GM21717 (cell line): ENCODE data around the gene EGLN3.
"Not testable (repeated sequence)": the region's sequence is repeated elsewhere in the genome, so short reads cannot be mapped to it uniquely, and the experiment has no call there.

Source experiments
- ATAC-seq: cut with Tn5 transposase; IDR thresholded peaks from one replicate; pipeline ENCODE4 v1.9.1; 2021; ENCODE audit warnings: mild to moderate bottlenecking, moderate library complexity; ENCODE audit not compliant: unreplicated experiment

EGLN3 gene

GRCh38 chr14:33938131-33938949, 12.5 kb downstream of the EGLN3 start:
- ATAC-seq = no peak

DNA sequence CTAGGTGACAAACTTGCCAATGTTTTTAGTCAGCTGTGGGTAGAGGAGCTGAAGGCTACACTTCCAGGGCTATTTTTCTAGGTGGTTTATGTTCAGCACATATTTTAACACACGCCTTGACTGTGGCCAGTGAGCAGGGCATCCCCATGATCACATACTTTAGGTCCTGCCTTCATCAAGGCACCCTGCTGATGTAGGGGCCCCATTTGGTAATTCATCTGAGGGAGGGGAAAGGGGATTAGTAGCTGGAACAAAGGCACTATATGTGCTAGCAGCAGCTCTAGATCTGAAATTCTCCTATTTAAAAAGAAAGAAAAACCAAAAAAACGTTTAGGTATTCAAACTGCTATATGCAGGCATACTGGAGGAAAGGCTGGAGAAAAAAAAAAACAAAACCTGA, 14.5 kb downstream of the EGLN3 start:
- ATAC-seq = no peak

DNA sequence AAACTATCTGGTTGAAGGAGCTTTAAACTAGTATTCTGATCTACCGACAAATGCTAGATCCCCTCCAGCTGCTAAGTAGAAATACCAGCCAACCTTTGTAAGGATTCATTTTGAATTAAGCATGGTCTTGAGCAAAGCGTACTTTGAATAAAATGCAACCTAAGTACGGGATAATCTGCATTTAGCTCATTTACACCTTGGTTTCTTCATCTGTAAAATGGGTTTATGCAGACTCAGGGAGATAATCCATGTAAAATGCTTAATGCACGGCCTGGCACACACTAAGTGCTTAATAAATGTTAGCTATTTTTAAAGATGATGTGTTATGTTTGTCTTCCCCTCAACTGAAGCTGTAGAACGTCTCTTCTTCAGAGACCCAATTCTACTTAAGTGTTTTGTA, 15.9 kb downstream of the EGLN3 start:
- ATAC-seq = no peak

- ATAC-seq = no peak
Observed at GRCh38 chr14:33934043-33934750, 16.7 kb downstream of the EGLN3 start.

DNA sequence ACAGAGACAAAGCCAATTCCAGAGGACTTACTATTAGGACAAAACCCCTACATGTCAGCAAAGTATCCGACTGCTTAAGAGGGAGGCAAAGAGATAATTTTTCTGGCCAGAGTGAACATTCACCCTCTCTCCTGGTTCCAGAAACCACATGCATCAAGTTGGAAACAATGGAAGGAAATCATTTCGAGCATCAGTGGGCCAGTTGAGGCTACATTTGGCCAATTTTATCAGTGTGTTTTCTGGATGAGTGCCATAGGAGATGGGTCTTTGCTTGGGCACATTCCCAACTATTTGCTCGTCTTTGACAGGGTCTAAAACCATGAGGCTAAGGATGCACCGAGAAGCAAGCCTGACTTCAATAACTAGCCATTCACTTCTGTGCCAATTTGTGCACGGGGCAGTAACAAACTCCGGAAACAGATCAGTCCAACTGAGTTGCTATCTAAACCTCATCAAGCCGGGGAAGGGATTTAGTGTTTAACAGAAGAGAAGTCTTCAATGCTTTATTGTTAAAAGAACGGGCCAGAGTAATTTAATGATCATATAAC, 17.4 kb downstream of the EGLN3 start:
- ATAC-seq = no peak

DNA sequence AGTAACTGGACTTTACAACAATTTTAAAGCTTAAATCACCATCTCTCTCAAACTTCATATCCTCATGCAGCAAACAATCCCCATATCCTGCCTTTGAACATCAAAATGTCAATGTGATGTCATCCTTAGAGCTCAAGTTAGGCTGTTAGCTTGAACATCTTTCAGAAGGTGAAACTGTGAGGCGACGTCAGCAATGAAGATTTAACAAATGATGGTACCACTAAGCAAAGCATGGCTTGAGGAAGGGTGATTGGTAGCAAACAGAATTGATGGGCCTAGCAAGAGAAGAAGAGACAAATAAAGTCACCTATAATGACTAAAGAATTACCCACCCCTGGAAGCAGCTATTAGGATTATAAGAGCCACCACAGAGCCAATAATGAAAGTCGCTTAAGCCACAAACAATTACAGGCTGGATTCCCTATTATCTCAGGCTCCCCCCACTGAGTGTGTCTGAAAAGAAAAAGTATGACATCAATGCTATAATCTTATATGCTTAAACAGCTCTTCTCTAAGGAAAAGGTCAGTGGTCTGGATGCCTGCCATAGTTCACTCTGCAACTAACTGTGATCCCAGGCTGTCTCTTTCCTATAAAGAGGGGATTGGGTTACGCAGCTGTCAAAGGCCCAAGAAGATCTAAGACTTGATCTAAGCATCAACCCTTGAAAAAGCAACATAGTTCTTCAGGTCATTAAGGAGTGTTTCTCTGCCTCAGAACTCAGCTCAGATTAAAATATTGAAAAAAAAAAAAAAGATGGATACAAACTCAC, 18.1 kb downstream of the EGLN3 start:
- no peak for ATAC-seq

GRCh38 chr14:33932033-33932432, 18.8 kb downstream of the EGLN3 start:
- ATAC-seq = no peak

- no peak for ATAC-seq
Observed at GRCh38 chr14:33931461-33931860, 19.4 kb downstream of the EGLN3 start.

DNA sequence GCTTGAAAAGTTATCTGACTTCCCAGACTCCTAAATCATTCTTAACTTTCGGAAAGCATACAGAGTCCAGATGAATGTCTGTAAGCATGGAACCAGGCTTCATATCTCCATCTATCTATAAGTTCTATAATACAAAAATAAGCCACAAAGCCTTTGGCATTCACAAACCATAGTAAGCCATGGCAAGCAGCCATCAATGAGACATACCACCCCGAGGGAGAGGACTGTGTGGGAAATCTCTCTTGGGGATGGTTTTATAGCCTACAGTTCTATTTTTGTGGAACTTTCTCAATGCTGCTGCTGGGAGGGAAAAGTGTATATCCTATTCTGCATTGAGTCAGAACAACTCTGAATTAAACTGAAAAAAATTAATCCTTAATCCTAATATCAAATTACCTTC, 20.4 kb downstream of the EGLN3 start:
- no peak for ATAC-seq

GRCh38 chr14:33929799-33930408, 21.0 kb downstream of the EGLN3 start:
- ATAC-seq = no peak

DNA sequence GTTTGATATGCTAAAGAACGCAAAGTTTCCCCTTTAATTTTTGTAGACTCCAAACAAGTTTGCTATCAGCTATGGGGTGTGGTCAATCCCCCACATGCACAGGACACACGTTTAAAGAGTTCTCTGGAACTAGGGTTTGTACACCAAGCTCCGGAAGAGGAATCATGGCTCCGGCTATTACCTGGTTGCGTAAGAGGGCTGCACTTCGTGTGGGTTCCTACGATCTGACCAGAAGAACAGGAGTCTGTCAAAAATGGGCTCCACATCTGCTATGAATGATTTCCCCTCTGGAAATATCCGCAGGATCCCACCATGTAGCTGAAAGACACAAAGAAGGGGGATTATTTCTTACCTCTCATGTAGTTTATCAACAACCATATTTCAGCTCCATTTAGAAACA, 22.0 kb downstream of the EGLN3 start:
- no peak for ATAC-seq

- ATAC-seq = no peak
Observed at GRCh38 chr14:33927944-33928343, 22.9 kb downstream of the EGLN3 start.

- not testable (repeated sequence) for ATAC-seq
Observed at GRCh38 chr14:33926967-33927366, 23.9 kb downstream of the EGLN3 start.

DNA sequence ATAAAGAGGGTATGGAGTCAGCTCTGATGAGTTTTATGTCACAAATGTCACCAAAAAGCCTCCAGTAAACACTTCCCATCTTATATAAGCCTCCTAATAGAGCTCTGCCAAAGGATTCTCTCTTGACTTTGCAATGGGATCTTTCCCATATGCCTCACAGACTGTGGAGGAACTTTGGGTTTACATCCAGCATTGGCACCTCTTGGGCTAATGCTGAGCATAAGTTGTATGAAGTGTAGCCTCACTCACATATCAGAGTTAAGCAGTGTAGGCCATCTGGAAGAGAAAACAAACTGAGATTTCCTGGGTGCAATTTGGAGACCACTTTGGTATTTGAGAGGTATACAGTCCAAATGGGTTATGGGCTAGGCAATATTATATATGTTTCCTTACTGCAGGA, 24.9 kb downstream of the EGLN3 start:
- no peak for ATAC-seq

GRCh38 chr14:33925235-33925634, 25.6 kb downstream of the EGLN3 start:
- ATAC-seq = no peak

GRCh38 chr14:33924566-33925100, 26.2 kb downstream of the EGLN3 start:
- ATAC-seq = no peak

GRCh38 chr14:33922125-33922524, 28.7 kb downstream of the EGLN3 start:
- no peak for ATAC-seq

DNA sequence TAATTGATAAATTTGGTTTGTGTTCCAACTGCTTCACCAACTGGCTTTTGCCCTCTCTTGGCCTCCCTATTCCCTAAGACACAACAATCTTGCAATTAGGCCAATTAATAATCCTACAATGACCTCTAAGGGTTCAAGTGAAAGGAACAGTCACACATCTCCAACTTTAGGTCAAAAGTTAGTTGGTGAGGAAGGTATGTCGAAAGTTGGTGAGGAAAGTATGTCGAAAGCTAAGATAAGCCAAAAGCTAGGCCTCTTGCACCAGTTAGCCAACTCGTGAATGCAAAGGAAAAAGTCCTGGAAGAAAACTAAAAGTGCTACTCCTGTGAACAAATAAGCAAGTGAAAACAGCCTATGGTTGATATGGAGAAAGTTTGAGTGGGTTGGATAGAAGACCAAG, 32.6 kb downstream of the EGLN3 start:
- ATAC-seq = no peak

- ATAC-seq = no peak
Observed at GRCh38 chr14:33917661-33918060, 33.2 kb downstream of the EGLN3 start.

GRCh38 chr14:33916663-33917565, 34.0 kb downstream of the EGLN3 start:
- ATAC-seq = no peak
